ENCODE data around the gene PPT1.

The PPT1 gene

GRCh38 chr1:40030528-40031135 is 66.4 kb downstream of the PPT1 start:
- no peak for DNase-seq (ENCODE audit: low spot score)

- DNase-seq (ENCODE audit: low spot score) = no peak
Measured at GRCh38 chr1:40029608-40030007, 67.4 kb downstream of the PPT1 start.

- no peak for DNase-seq (ENCODE audit: low spot score)
Measured at GRCh38 chr1:40027647-40028046, 69.4 kb downstream of the PPT1 start.

GRCh38 chr1:40024671-40025070 is 72.4 kb downstream of the PPT1 start:
- no peak for DNase-seq (ENCODE audit: low spot score)

GRCh38 chr1:40023379-40023944 is 73.6 kb downstream of the PPT1 start:
- DNase-seq (ENCODE audit: low spot score) = no peak
